Measurements from ENCODE around the gene KCP.
"Not testable (repeated sequence)": the region's sequence is repeated elsewhere in the genome, so short reads cannot be mapped to it uniquely, and the experiment has no call there.

Gene KCP

DNA sequence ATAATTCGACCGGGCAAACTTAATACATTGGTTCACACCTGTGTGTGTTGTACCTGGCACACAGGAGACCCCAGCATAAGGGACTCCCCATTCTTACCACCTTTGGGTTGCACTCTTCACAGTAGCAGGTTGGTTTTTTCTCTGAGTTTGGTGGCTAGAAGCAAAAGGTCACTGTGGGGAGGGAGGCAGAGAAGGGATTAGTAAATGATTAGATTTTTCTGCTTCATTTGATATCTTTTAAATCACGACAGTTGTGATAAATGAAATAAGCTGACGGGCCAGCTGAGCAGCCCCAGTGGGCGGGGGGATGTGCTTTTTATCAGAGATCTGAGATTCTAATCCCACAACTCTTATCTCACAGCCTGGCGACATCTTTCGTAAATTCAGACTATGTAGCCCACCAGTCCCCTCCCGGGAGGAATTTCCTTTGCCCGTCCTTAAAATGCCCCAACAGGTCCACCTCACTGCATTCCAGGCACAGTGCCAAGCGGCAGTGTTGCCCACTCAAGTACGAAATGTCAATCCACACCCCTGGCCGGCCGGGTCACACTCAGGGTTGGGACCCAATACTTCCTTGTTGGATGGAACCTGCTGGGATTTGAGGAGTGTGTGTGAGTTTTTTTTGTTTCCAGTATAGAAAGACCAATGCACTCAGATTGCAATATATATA is 10.5 kb upstream of the KCP start:
- DNase-seq = no peak

DNA sequence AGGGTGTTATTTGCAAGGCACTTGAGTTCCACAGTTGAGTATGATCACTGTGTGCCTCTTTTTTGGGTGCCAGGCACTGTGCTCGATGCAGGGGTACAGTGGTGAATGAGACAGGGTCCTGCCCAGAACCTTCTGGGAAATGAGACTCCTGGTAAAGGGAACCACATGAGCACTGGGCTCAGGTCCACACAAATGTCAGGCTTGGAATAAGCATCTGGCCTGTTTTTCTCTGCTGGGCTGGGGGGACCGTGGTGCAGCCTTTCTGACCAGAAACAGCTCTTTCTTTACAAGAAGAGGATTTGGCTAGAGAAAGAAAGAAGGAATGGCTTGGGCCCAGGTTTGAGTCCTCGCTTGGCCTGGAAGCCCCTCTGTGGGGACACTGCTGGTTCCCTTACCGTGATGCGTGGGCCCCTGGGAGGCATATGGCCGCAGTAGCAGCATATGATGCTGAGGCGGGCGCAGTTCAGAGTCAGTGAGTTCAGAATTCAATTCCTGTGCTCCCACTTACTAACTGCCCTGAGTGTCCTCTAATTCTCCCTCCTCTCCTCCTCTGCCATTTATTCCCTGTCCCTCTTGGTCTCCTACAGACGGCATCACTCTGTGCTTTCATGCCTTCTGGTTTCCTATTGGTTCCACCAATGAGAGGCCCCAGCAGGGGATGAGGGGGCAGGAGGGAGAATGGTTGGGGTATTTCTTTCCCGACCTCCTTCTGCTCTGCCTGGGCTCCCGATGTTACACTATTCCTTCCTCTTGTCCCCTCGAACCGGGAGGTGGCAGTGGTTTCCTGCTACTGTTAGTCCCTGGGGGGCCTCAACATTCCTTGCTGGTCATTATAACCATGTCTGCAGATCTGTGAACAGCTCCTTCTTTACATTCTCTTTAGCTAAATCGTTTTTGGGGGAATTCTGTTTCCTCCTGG is 9.6 kb upstream of the KCP start:
- peak in 3 of 14 donors; percentile 20 to 40 (median 26) for DNase-seq

DNA sequence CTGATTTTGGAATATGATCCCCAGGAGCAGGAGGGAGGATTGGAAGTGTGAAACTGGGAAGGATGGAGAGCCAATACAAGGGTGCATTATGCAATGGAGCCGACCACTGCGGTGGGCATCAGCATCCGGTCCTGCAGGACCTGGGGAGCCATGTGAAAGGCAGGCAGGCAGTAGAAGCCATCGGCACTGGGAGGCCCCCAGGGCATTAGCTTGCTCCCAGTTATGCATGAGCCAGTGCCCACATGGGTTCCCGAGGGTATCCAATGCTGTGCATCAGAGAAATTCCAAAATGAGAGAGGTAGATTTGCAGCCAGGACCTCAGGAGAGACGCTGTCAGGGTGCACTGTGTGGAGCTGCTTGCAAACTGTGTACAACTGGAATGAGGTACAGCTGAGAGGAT is 8.7 kb upstream of the KCP start:
- DNase-seq = no peak

DNA sequence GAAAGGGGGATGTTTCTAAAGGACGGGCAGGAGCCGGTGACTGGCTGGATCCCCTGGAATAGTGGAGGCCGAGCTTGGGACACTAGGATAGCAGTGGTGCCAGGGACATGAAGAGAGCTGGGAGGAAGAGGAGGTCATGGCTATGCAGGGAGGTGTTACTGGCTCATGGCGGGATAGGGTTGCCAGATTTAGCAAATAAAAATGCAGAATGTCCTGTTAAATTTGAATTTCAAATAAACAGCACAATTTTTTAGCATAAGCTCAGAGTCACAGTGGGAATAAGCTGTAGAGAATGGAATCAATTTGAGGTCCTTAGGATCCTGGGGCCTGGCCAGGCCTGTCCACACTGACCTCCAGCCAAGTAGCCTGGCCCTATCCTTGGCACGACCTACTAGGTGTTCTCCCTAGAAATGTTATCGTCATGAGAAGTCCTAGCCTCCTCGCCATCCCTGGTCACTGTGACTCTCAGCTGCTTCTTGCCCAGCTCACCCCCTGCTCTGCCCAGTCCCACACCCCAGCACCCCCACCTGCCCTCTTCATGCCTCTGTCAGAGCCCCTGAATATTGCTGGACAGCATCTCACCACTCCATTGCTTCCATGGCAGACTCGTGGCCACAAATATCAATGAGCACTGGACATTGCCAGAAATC is 7.6 kb upstream of the KCP start:
- no peak for DNase-seq

DNA sequence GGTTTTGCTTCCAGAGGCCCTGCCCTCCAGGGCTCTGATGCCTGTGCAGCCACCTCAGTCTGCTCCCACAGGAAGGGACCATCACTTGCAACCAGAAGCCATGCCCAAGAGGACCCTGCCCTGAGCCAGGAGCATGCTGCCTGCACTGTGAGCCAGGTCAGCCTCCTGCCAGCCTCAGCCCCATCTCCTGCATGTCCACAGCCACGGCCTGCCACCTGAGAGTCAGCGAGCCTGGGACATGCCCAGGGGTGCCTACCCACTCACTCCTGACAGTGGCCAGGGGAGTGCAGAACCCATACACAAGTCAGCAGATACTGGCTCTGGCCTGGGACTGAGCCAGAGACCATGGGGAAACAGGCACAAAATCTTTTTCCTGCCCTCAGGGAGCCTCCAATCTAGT is 6.6 kb upstream of the KCP start:
- DNase-seq = no peak

DNA sequence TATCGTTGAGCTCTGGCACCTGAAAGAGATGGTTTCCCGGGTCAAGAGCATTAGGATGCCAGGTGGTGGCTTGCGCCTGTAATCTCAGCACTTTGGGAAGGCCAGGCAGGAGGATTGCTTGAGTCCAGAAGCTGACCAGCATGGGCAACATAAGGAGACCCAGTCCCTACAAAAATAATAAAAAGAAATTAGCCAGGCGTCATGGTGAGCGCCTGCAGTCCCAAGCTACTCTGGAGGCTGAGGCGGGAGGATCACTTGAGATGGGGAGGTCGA is 6.1 kb upstream of the KCP start:
- DNase-seq = no peak

DNA sequence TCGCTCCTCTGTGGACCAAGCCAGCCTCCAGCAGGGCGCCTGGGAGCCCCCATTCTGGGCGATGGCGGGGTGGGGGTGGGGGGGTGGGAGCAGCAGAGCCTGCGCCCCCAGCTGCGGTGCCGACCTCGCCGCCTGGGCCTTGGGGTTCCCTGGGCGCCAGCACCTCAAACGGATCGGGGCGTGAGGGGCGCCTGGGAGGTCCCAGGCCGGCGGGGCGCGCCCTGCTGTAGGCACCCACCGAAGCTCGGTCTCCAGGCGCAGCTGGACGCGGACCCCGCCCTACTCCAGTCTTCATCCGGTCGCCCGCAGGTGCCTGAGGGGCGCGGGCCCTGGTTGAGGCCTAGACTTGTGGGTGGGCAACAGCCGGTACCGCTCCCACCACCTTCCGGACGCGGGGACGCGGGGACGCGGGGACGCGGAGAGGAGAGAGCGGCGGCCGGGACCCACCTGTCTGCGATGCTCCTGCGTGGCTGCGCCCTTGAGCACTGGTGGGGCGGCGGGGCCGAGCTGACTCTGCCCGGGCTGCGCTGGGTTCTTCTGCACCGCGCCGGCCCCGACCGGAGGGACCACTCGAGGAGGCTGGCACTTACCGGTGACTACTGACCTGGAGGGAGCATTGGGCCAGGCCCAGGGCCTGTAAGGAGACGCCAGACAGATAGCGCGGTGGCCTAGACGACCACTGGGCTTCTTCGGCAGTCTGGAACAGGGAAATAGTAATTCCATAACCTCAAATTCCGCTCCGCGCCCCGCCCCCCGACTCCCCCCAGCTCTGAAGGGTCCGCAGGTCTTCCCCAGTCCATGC is 5.5 kb upstream of the KCP start:
- no peak for DNase-seq

DNA sequence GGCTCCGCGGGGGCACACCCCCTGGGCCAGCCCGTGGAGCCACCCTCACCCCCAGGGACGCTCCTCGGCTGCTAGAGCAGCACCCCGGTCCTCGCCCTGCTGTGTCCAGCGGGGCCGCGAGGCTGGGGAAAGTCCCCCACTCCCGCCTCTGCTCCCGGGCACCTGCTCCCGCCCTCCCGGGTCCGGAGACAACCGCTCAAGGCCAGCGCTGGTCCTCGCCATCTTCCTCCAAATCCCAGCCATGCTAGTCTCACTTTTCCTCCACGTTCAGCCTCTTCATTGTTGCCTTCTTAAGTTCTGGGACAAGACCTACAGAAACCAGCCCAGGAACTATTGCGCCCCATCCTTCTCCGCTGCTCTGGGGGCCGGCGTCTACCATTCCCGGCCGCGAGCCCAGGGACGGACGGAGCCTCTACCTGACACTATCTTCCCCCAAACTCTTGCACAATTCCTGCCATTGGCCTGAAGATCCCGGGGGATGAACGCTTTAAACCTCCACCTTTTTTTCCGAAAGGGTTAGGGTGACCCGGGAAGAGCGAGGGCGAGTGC is 4.8 kb upstream of the KCP start:
- no peak for DNase-seq

DNA sequence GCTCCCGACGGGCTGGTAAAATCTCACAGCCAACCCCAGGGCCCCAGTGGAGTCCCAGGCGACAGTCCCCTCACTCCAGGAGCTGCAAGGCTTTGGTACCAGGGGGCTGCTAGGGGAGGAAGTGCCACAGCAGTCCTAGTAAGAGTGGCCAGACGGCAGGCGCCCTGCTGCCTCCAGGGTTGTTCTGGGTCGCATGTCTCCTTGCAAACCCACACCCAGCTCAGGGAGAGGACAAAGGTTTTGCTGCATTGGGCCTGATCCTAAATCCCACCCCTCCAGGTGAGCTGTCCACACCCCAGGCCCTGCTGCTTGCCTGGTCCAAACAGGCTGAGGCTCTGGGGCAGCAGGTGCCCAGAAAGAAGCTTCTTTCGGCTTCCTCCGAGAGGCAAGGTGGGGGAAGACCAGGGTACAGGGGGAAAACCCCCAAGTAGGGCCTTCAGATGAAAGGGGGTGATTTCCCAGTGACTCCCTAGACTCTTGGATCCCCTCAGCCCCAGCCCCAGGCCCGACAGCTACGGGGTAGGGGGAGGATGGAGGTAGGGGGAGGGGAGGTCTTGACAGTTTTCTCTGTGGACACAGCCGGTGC is 4.2 kb upstream of the KCP start:
- DNase-seq = no peak

DNA sequence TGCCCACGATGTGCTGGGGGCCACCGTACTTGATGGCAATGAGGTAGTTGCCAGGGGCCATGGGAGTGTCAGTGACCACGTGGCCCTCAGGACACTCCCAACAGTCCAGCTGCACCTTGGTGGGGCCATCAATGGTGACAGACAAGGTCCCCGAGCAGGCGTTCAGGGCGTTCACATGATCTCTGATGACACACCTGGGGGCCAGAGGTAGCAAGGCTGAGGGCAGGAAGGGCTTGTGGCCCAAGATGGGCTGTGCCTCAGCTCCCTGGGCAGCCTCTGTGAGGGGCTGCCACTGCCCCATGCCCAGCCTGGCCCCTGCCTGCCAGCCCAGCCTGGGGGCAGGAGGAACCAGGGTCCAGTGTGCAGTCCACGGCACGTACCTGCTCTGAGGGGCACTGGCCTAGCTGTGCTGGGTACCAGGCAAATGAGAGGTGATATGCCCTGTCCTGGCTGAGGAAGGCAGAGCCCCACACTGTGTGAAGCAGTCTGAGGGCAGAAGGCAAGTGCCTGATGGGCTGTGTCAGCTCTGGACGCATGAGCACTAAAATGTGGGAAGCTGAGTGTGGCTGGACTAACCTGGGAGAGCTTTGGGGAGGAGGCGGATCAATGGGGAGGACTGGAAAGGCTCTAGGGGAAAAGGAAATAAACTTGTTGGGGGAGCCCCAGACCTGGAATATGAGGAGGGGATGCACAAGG is 3.5 kb upstream of the KCP start:
- no peak for DNase-seq

DNA sequence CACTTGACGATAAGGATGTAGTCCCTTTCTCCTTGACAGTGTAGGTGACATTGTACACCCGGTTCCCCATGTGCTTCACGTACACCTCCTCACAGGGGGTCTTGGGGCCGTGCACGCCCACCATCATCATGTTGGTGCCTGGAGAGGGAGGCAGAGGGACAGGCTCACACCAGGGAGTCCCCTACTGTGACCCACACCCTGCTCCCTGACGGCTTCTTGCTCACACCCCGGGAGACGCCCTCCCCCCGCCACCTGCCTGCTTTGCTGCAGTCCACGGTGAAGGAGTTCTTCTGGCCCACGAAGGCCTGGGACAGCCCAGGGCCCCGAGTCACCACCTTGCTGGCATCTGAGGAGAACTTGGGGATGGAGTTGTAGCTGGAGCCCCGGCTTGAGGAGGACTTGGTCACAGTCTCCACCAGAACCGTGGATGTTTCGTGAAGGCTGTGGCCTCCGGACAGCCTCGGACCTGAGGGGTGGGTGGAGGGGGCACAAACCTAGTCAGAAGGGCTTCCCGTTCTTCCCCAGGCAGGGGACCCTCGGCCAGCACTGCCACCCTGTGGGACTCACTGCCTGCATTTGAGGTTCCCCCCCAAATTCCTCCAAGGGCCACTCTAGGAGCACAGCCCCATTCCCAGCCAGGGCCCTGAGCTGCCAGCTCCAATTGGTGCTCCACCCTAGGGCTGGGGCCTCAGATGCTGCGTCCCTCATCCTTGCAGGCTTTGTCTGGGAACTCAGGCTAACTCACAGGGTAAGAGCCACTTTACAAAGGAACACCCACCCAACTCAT is 2.4 kb upstream of the KCP start:
- DNase-seq = not testable (repeated sequence)

DNA sequence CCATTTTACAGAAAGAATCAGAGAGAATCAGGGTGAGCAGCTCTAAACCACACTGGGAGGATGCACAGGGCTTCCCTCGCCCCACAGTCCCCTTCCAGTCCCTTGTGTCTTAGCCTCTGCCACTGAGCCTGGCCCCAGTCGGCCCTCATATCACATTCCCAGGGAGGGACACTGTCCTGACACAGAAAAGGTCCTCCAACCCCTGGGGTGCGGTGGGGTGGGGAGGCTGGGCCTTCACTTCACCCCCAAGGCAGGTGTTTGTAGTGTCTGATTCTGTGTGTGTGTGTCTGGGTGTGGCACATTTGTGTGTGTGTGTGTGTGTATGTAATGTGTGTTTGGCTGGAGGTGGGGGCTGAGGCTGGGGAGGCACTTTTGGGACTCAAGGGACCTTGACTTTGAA is 1.8 kb upstream of the KCP start:
- no peak for DNase-seq

DNA sequence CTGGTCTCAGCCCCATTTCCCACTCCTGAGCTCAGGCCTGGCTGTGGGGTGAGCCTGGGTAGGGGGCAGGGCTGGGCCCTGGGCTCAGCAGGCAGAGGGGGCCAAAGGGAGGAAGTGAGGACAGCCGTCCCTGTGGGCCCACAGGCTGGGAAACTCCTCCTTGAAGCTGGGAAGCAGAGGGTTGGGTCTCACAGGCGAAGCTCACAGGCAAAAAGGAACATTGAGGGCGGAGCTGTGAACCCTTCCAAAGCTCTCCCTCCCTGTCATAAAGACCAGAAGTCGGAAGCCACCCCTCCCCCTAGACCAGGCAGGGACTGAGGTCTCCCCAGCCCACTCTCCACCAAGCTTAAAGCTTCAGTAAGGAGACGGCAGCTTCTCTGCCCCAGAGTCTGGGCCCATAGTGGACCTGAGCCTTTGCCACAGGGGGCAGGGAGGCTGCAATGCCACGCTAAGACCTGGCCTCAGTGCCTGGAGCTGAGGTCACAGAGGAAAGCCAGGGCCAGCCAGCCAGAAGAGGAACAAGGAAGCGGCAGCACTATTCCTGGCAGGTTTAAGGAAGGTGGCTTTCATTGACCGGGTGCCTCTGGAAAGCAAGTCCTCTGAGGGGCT is 1.0 kb upstream of the KCP start:
- no peak for DNase-seq

DNA sequence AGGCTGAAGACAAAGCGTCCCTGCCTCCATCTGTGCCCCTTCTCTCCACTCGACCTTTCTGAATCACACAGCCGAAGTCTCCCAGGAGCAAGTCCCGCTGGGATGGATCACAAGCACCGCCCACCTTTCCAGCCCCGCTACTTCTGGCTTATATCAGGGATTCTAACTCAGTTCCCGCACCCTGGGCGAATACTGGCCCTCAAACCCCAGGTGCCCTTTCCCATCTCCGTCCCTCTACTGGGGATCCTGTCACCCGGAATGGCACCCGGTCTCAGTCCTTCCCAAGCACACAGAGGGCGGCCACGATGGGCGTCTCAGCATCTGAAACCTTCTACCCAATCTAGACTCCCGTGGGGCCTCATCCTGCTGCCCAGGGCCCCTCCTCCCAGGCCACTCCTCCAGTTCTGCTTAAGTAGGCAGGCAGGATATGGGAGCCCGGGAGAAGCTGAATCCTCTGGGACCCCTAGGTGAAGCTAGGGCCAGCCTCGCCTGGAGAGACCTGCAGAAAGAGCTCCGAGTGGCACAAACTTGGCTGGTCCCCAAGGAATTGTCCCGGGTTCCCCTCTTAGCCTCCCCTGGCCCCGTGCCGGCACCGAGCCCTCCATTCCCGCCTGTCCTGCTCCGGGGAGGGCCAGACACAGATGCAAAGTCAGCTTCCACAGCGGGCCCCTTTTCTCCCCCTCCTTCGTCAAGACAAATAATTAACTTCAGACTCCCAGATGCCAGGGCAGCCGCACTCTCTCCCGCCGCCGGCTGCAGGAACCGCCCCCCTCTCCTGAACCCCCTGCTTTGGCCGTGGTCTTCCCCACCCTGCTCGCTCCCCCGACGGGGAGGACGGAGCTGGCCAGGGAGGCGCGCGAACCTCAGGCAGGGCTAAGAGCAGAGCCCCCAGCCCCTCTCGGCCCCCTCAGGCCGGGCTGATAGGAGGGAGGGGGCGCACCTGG is 612 bp downstream of the KCP start:
- DNase-seq = no peak

DNA sequence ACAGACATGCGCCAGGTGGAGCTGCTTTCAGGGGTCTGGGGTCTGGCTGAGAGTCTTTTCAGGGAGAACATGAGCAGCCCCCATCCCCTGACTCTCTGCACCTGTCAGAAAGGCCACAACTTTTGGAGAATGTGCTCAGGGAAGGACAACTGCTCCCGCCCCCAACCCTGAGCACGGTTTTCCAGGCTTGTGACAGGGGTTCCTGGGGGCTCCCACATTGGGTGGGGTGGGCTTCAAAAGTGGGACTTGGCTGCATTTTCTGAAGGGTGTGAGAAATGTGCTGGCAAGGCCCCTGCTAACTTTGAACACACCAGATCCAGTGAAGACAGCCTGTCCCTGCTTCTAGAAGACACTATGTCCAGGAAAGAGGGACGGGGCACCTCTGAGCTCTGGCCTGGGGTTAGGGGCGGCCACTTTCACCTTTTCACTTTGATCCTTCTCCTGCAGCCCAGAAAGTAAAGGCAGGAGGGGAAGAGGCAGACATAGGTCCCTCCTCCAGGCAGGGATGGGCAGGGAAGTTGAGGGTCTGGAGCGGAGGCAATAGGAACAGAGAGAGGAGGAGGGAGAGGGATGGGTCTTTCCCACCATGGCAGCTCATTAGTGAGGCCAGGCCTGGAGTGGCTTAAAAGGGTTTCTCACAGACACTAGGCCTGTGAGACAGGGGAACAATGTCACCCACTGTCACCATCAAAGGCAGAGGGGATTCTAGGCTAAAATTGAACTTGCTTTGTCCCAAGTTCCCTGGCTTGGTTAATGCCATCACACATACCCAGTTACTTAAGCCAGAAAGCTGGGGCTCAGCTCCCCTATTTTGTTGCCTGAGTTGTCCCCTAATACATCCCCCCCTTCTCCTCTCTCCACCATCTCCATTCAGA is 1.5 kb downstream of the KCP start:
- DNase-seq = no peak

DNA sequence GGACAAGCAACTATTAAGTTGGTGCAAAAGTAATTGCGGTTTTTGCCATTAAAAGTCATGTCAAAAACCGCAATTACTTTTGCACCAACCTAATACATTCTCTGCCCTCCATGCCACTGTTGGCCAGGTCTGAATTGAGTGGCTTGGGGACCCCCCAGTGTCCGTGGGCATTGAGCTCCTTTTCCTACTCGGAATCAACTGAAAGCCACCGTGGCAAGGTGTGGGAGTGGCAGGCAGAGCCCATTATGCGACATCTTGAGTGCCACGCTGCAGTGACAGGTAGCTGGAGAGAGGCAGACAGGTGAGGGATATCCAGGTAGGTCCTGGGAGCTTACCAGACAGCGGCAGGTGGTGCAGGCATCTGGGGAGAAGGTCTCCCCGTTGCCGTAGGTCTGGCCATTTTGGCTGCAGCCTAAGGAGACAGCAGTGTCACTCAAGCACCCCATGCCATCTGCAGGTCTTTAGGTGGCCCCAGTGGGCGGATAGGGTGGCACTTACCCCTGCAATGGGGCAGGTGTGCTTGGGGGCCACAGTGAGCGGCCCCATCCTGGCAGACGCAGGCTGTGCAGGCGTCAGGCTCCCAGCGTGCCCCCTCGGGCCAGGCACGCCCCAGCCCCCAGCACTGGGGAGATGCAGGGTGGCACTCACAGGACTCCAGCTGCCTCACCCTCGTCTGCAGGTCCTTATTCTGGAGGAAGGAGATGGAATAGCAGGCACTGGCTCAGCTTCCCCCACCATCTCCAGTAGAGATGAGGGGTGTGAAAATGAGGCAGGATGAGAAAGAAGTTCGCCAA is 3.5 kb downstream of the KCP start:
- DNase-seq = no peak

Data from C1 segment of cervical spinal cord (tissue), 14 donors.